ENCODE results near the gene ZNF692. TPM values are rescaled to one million over a fixed set of nuclear protein-coding genes. Genes with fewer than 3 reads are reported as not detected.

The ZNF692 gene
- polyA plus RNA-seq, 1 donor (not counting 4 experiments of a cell fraction or from before 2014, with no cell fraction given), result 27.0 TPM

DNA sequence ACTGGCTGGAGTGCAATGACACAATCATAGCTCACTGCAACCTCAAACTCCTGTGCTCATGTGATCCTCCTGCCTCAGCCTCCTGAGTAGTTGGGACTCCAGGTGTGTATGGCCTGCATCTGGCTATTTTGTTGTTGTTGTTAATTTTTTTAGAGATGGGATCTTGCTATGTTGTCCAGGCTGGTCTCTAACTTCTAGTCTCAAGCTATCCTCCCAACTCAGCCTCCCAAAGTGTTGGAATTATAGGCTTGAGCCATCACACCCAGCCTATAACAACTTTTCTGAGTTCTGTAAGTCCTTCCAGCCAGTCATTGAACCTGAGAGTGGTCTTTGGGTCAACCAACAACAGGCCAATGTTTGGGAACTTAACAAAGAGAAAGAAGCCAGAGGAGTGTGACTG, 36.0 kb upstream of the ZNF692 start:
- Histone ChIP-seq H3K36me3 (ENCODE audit: control insufficient read depth in 2 of 2, extremely low read depth in 1 of 2, insufficient read depth in 2 of 2, low read length in 2 of 2) (no peaks in the 10 kb centered on the region), H3K79me2 (ENCODE audit: control insufficient read depth, insufficient read depth, low read length) (no peaks in the 10 kb centered on the region), H3K4me1 (ENCODE audit: control insufficient read depth, extremely low read depth, insufficient read depth, low read length) (no peaks in the 10 kb centered on the region), H3K9ac (ENCODE audit: control insufficient read depth, extremely low read depth, insufficient read depth, low read length) (no peak overlapping the region), H3K27me3 (ENCODE audit: control insufficient read depth, extremely low read depth, insufficient read depth, low read length) (no peaks in the 10 kb centered on the region), H3K9me3 (ENCODE audit: control insufficient read depth, low read depth, low read length) (no peaks in the 10 kb centered on the region), H2AFZ (ENCODE audit: control insufficient read depth, low read length) (no peak overlapping the region), H3K27ac (ENCODE audit: control insufficient read depth, insufficient read depth, low read length) (no peak overlapping the region), H3K4me2 (ENCODE audit: control insufficient read depth, extremely low read depth, insufficient read depth, low read depth, low read length) (no peak overlapping the region), H3K9me1 (ENCODE audit: control insufficient read depth, extremely low read depth, insufficient read depth, low read length) (no peaks in the 10 kb centered on the region), H4K20me1 (ENCODE audit: control insufficient read depth, extremely low read depth, insufficient read depth, low read length) (no peaks in the 10 kb centered on the region), H3K4me3 (ENCODE audit: control insufficient read depth in 2 of 3, extremely low read depth in 1 of 3, insufficient read depth in 2 of 3, low read depth in 1 of 3, low read length in 3 of 3) (no peak overlapping the region)
- DNase-seq (ENCODE audit: low read depth, low spot score) (no peak), FAIRE-seq (no peak)
- no peak for TF ChIP-seq EZH2 (IDR thresholded peaks at IDR 0.05; ENCODE audit: low read length)
- TF ChIP-seq, protein P1, sequence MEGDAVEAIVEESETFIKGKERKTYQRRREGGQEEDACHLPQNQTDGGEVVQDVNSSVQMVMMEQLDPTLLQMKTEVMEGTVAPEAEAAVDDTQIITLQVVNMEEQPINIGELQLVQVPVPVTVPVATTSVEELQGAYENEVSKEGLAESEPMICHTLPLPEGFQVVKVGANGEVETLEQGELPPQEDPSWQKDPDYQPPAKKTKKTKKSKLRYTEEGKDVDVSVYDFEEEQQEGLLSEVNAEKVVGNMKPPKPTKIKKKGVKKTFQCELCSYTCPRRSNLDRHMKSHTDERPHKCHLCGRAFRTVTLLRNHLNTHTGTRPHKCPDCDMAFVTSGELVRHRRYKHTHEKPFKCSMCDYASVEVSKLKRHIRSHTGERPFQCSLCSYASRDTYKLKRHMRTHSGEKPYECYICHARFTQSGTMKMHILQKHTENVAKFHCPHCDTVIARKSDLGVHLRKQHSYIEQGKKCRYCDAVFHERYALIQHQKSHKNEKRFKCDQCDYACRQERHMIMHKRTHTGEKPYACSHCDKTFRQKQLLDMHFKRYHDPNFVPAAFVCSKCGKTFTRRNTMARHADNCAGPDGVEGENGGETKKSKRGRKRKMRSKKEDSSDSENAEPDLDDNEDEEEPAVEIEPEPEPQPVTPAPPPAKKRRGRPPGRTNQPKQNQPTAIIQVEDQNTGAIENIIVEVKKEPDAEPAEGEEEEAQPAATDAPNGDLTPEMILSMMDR (optimal IDR thresholded peaks at IDR 0.05 in 1 of 3, IDR thresholded peaks at IDR 0.05 in 1 of 3, conservative IDR thresholded peaks at IDR 0.05 in 1 of 3; ENCODE audit: extremely low read depth in 1 of 3, insufficient read depth in 2 of 3, low read length in 3 of 3), result no peak
- dilution Hi-C loops (cut with MboI; ENCODE audit: extremely low pct_ligation_motif_present, low sequenced_read_pairs), result no loop called here

DNA sequence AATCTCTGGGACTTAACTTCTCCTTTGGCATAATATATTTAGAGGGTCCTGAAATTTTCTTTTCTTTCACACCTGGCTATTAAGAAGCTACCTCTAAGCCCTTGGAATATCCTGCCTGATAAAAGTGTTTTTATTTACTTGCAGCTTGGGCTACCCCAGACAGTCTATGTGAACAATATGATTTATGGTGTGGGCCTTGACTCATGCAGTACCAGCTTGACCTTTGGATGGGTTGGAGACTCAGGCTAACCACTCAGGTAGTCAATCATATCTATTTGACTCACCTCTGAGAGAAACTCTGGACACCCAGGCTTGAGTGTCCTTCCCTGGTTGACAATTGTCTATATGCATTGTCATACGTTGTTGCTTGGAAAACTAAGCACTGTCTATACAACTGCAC, 33.7 kb upstream of the ZNF692 start:
- no peak for FAIRE-seq
- no peak for TF ChIP-seq EZH2 (IDR thresholded peaks at IDR 0.05; ENCODE audit: low read length)
- TF ChIP-seq, protein P1 (optimal IDR thresholded peaks at IDR 0.05 in 1 of 3, IDR thresholded peaks at IDR 0.05 in 1 of 3, conservative IDR thresholded peaks at IDR 0.05 in 1 of 3; ENCODE audit: extremely low read depth in 1 of 3, insufficient read depth in 2 of 3, low read length in 3 of 3), result no peak

More for the DNA sequence above, 33.7 kb upstream of the ZNF692 start:
- Histone ChIP-seq H3K79me2 (ENCODE audit: control insufficient read depth, insufficient read depth, low read length) (no peaks in the 10 kb centered on the region), H3K27ac (ENCODE audit: control insufficient read depth, insufficient read depth, low read length) (no peak overlapping the region), H3K9me3 (ENCODE audit: control insufficient read depth, low read depth, low read length) (no peaks in the 10 kb centered on the region), H3K9me1 (ENCODE audit: control insufficient read depth, extremely low read depth, insufficient read depth, low read length) (no peaks in the 10 kb centered on the region), H3K4me3 (ENCODE audit: control insufficient read depth in 2 of 3, extremely low read depth in 1 of 3, insufficient read depth in 2 of 3, low read depth in 1 of 3, low read length in 3 of 3) (no peak overlapping the region), H3K9ac (ENCODE audit: control insufficient read depth, extremely low read depth, insufficient read depth, low read length) (no peak overlapping the region), H2AFZ (ENCODE audit: control insufficient read depth, low read length) (no peak overlapping the region), H4K20me1 (ENCODE audit: control insufficient read depth, extremely low read depth, insufficient read depth, low read length) (no peaks in the 10 kb centered on the region), H3K27me3 (ENCODE audit: control insufficient read depth, extremely low read depth, insufficient read depth, low read length) (no peaks in the 10 kb centered on the region), H3K4me2 (ENCODE audit: control insufficient read depth, extremely low read depth, insufficient read depth, low read depth, low read length) (no peak overlapping the region), H3K4me1 (ENCODE audit: control insufficient read depth, extremely low read depth, insufficient read depth, low read length) (no peaks in the 10 kb centered on the region), H3K36me3 (ENCODE audit: control insufficient read depth in 2 of 2, extremely low read depth in 1 of 2, insufficient read depth in 2 of 2, low read length in 2 of 2) (no peaks in the 10 kb centered on the region)
- DNase-seq (ENCODE audit: low read depth, low spot score), result no peak
- dilution Hi-C loops (cut with MboI; ENCODE audit: extremely low pct_ligation_motif_present, low sequenced_read_pairs), result no loop called here

Data from keratinocyte (primary cell).